Mucosa of descending colon (tissue), 3 donors: Measurements from ENCODE around the gene WLS. TPM values are rescaled to one million over a fixed set of nuclear protein-coding genes. Genes with fewer than 3 reads are reported as not detected.

Experiments used
- ATAC-seq: fragments of 200-7000 bp; cut with Tn5 transposase; one replicate; pipeline ENCODE4 v1.9.1; 2020; ENCODE audit warnings: mild to moderate bottlenecking, moderate library complexity
- DNase-seq, 3 donors: peaks; one replicate each; pipeline ENCODE4 v3.0.0-alpha.2; 2020
- H3K36me3 ChIP-seq: fragments of 200-600 bp; one replicate; pipeline ENCODE4 v1.8.0; 2021; ENCODE audit warnings: low read depth, mild to moderate bottlenecking
- H3K4me1 ChIP-seq: fragments of 200-600 bp; one replicate; pipeline ENCODE4 v1.8.0; 2021; ENCODE audit warnings: low read depth, mild to moderate bottlenecking
- H3K4me3 ChIP-seq: fragments of 200-600 bp; one replicate; pipeline ENCODE4 v1.8.0; 2021; ENCODE audit warnings: mild to moderate bottlenecking
- H3K9me3 ChIP-seq: fragments of 200-600 bp; one replicate; pipeline ENCODE4 v1.8.0; 2021; ENCODE audit warnings: mild to moderate bottlenecking
- intact Hi-C, 2 donors: fragments of 100-400 bp; cut with DNase I in 1 of 2; cut with micrococcal nuclease in 1 of 2; formaldehyde crosslinking; loops; one replicate each; pipeline versions ENCODE4 v1.11.0 to v1.11.1; 2022; cut with DNase I, micrococcal nuclease
- total RNA-seq, 3 donors: library from RNA; stranded (reverse); fragmentation: NEBNext Ultra II Directional in 2 of 3; extraction: Animal tissue kit (Norgen Biotek cat#: 25700) in 2 of 3; gene quantifications; one replicate each; pipeline versions ENCODE4 v1.2.1 to v1.2.4, GENCODE V29; 2021 to 2023
- TF ChIP-seq, protein P1 (sequence below): fragments of 200-600 bp; IDR thresholded peaks from one replicate; pipeline ENCODE4 v1.8.0; 2022; ENCODE audit warnings: antibody characterized with exemption, mild to moderate bottlenecking
- donor health status: DM: no; HTN: no; CAD: no; lungs with moderate emphysema.
- donor health status: DM: no; HTN: no; CAD: no.
- donor health status: DM: no; HTN: yes; CAD: no.

The WLS gene
- total RNA-seq, 3 donors from 2014 or later, result 100 to 182 (median 118) TPM

DNA sequence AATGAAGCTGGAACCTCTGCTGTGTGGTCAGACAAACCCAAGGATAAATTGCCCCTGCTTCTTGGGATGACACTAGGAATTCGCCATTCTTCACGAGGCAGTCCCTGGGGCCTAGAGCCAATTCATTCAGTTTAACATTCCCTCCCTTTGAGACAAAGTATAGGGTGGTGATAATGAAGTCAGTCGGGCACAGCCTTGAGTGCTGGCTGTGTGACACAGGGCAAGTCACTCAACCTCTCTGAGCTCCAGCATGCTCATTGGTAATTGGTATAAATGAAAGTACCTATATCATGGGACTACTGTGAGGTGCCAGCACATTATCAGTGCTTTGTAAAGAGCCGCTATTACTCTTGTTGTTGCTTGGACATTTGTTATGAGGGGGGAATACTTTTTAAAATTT, 117.0 kb downstream of the WLS start:
- no peak overlapping the region for H3K4me3 ChIP-seq

DNA sequence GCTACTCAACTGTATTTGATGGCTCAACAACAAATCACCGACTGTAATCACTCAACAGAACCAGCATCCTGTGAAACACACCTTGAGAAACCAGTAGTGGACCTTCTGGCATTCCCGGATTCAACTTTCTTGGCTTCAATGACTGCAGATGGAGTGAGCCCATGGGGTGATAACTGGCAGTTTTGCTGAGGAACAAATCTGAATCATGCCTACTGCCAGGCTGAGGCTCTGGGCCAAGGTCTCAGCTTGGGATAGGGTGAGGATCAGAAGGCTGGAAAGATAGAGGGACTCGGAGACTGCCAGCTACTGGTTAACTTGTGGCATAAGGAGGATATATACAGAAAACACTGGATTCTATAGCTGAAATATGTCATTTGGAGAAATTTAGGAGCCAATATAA, 118.4 kb downstream of the WLS start:
- Histone ChIP-seq H3K36me3 (no peaks in the 10 kb centered on the region), H3K9me3 (no peaks in the 10 kb centered on the region), H3K4me1 (no peaks in the 10 kb centered on the region), H3K4me3 (no peak overlapping the region)
- ATAC-seq (no peak), DNase-seq (no peak)
- intact Hi-C loops, result loop anchor here (5.0 to 10.0 kb wide), 4 partner anchors 259 to 579 kb away; no protein-coding TSS in a partner anchor
- TF ChIP-seq, protein P1, sequence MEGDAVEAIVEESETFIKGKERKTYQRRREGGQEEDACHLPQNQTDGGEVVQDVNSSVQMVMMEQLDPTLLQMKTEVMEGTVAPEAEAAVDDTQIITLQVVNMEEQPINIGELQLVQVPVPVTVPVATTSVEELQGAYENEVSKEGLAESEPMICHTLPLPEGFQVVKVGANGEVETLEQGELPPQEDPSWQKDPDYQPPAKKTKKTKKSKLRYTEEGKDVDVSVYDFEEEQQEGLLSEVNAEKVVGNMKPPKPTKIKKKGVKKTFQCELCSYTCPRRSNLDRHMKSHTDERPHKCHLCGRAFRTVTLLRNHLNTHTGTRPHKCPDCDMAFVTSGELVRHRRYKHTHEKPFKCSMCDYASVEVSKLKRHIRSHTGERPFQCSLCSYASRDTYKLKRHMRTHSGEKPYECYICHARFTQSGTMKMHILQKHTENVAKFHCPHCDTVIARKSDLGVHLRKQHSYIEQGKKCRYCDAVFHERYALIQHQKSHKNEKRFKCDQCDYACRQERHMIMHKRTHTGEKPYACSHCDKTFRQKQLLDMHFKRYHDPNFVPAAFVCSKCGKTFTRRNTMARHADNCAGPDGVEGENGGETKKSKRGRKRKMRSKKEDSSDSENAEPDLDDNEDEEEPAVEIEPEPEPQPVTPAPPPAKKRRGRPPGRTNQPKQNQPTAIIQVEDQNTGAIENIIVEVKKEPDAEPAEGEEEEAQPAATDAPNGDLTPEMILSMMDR, result no peak

More for the DNA sequence above, 117.0 kb downstream of the WLS start:
- Histone ChIP-seq H3K36me3 (no peaks in the 10 kb centered on the region), H3K4me1 (no peaks in the 10 kb centered on the region), H3K9me3 (no peaks in the 10 kb centered on the region)
- TF ChIP-seq, protein P1, result no peak
- ATAC-seq, result no peak
- intact Hi-C loops, result loop anchor here (5.0 to 10.0 kb wide), 5 partner anchors 207 to 581 kb away; no protein-coding TSS in a partner anchor
- DNase-seq, result no peak

DNA sequence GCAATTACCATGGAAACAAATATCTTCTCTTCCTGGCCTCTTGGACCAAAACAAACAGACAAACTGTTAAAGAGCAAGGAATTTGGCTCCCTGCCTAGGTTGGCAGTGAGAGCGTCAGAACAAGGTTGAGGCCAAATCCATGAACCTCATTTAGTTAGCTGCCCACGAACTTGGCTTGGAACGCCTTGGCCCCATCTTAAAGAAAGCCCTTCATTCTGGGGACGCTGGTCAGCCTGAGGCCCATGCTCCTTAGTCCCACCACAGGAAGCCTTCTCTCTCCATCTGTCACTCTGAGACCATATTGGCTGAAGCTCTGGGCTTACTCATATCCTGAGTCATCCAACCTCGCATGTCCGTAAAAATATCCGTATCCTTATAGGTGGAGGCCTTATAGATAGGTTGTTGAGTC, 119.5 kb downstream of the WLS start:
- Histone ChIP-seq H3K36me3 (no peaks in the 10 kb centered on the region), H3K4me3 (no peak overlapping the region), H3K4me1 (no peaks in the 10 kb centered on the region), H3K9me3 (no peaks in the 10 kb centered on the region)
- intact Hi-C loops, result loop anchor here (5.0 to 10.0 kb wide), 4 partner anchors 258 to 578 kb away; no protein-coding TSS in a partner anchor
- TF ChIP-seq, protein P1, result no peak
- DNase-seq (no peak), ATAC-seq (peak; percentile 59)

DNA sequence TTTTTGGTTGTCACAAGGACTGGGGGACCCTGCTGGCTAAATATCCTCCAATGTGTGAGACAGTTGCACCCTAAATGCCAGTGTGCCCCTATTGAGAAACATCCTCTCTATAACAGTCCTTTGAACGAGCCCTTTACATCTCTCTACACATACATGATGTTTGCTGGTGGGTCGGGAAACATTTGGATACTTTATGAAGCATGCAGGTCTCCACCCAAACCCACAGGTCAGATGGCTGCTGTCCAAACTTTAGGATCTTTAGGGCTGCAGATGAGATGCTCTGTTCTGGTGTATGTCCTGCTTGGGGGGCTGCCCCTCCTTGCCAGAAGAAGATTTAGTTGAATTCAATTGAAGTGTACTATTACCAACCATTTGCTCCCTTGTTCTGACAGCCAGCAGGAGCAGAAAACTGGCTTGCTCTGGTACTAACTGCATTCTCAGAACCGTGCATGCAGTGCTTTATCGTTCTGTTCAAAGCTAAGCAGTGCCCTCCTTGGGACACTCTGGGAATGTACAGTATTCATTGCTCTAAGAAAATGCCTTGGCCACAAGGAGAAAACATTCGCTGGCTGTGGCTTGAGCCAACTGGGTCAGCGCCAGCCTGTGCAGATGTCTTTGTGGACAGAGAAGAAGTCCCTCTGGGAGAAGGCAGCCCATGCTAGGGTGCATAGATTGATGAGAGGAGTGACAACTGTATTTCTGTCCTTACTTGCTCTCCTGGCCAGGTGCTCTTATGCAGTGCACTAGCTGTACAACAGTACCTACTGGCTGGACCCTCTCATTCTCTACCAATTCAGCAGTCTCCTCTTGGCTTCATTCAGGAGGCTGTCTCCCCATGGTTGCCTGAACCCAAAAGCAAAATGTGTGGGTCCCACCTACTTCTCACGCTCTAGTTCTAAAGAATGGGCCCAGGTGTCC, 120.5 kb downstream of the WLS start:
- no peak overlapping the region for H3K4me3 ChIP-seq
- DNase-seq (peak; percentile 67 to 75 (median 72)), ATAC-seq (peak; percentile 93)
- TF ChIP-seq, protein P1, result peak; percentile 29
- H3K9me3 ChIP-seq, result no peaks in the 10 kb centered on the region
- H3K4me1 ChIP-seq, result no peaks in the 10 kb centered on the region
- no peaks in the 10 kb centered on the region for H3K36me3 ChIP-seq
- intact Hi-C loops, result loop anchor here (5.0 to 10.0 kb wide), 4 partner anchors 257 to 577 kb away; no protein-coding TSS in a partner anchor

DNA sequence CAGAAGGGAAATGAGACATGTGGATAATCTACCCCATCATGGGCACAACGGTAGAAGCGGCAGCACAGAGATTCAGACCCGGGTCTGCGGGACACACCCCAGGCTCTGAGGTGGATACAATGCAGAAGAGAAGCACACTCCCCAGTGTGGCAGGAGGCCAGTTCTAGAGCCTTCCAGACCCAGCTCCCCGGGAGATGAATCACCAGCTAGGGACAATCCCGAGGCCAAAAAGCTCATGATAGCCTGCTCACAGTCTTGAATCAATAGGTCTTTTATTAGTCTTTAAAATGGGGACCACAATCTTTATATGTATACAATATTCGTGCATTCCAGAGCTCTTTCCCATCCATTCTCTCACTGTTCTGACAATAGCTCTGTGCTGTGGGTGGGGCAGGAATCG, 124.6 kb downstream of the WLS start:
- DNase-seq, result no peak
- Histone ChIP-seq H3K4me1 (peaks cover under 1% of the 10 kb centered on the region), H3K36me3 (no peaks in the 10 kb centered on the region), H3K4me3 (no peak overlapping the region), H3K9me3 (no peaks in the 10 kb centered on the region)
- no peak for ATAC-seq
- intact Hi-C loops, result loop anchor here in 1 of 2 donors (10.0 kb wide), 1 partner anchor 343 kb away; no protein-coding TSS in a partner anchor
- TF ChIP-seq, protein P1, result no peak
